ENCODE results near the gene GPC6.

- TF ChIP-seq POLR2A (IDR thresholded peaks at IDR 0.05) (no peak), POLR2AphosphoS5 (IDR thresholded peaks at IDR 0.05) (no peak), EP300 (IDR thresholded peaks at IDR 0.05) (no peak)
- TF ChIP-seq, protein P1, sequence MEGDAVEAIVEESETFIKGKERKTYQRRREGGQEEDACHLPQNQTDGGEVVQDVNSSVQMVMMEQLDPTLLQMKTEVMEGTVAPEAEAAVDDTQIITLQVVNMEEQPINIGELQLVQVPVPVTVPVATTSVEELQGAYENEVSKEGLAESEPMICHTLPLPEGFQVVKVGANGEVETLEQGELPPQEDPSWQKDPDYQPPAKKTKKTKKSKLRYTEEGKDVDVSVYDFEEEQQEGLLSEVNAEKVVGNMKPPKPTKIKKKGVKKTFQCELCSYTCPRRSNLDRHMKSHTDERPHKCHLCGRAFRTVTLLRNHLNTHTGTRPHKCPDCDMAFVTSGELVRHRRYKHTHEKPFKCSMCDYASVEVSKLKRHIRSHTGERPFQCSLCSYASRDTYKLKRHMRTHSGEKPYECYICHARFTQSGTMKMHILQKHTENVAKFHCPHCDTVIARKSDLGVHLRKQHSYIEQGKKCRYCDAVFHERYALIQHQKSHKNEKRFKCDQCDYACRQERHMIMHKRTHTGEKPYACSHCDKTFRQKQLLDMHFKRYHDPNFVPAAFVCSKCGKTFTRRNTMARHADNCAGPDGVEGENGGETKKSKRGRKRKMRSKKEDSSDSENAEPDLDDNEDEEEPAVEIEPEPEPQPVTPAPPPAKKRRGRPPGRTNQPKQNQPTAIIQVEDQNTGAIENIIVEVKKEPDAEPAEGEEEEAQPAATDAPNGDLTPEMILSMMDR (IDR thresholded peaks at IDR 0.05), result no peak
These were observed 621.6 kb downstream of the GPC6 start for GRCh38 chr13:93848247-93848646.

Data from suprapubic skin (tissue), 4 donors.